H9 (cell line): Measurements from ENCODE around the gene DIRAS2. TPM values are rescaled to one million over a fixed set of nuclear protein-coding genes. Genes with fewer than 3 reads are reported as not detected.

ENCODE experiments used
- DNase-seq: peaks from one replicate; pipeline ENCODE4 v3.0.0-alpha.2; 2017
- H2AFZ ChIP-seq: one replicate; pipeline ENCODE4 v1.6.1; 2013; ENCODE audit warnings: mild to moderate bottlenecking, low read length, control low read depth, moderate library complexity
- H2AK5ac ChIP-seq: 2 replicates; pipeline ENCODE4 v1.6.1; 2013; ENCODE audit warnings: low read length, control low read depth, mixed read lengths; ENCODE audit not compliant: insufficient read length
- H2BK120ac ChIP-seq: one replicate; pipeline ENCODE4 v1.6.1; 2013; ENCODE audit warnings: low read depth, mild to moderate bottlenecking, low read length, control low read depth, inconsistent platforms; ENCODE audit not compliant: poor library complexity, severe bottlenecking
- H2BK12ac ChIP-seq: 2 replicates; pipeline ENCODE4 v1.6.1; 2013; ENCODE audit warnings: low read length, control low read depth, mixed read lengths, low read depth; ENCODE audit not compliant: insufficient read length
- H2BK15ac ChIP-seq: 2 replicates; pipeline ENCODE4 v1.6.1; 2013; ENCODE audit warnings: low read depth, low read length, control low read depth
- H2BK20ac ChIP-seq: one replicate; pipeline ENCODE4 v1.6.1; 2013; ENCODE audit warnings: low read depth, mild to moderate bottlenecking, low read length, control low read depth, inconsistent platforms; ENCODE audit not compliant: poor library complexity, severe bottlenecking
- H2BK5ac ChIP-seq: 2 replicates; pipeline ENCODE4 v1.6.1; 2013; ENCODE audit warnings: low read length, control low read depth, mixed read lengths; ENCODE audit not compliant: insufficient read length
- H3K14ac ChIP-seq: 2 replicates; pipeline ENCODE4 v1.6.1; 2013; ENCODE audit warnings: low read length, control low read depth; ENCODE audit not compliant: insufficient read depth
- H3K18ac ChIP-seq: 2 replicates; pipeline ENCODE4 v1.6.1; 2013; ENCODE audit warnings: low read depth, mild to moderate bottlenecking, mixed read lengths, low read length, control low read depth; ENCODE audit not compliant: insufficient read length
- H3K23ac ChIP-seq: 2 replicates; pipeline ENCODE4 v1.6.1; 2013; ENCODE audit warnings: low read length, control low read depth, mixed read lengths, low read depth; ENCODE audit not compliant: insufficient read length
- H3K23me2 ChIP-seq: 2 replicates; pipeline ENCODE4 v1.6.1; 2013; ENCODE audit warnings: low read depth, mild to moderate bottlenecking, mixed read lengths, low read length, control low read depth; ENCODE audit not compliant: insufficient read length, poor library complexity, severe bottlenecking
- H3K27ac ChIP-seq: 2 replicates; pipeline ENCODE4 v1.5.1; 2013; ENCODE audit warnings: low read length, control low read depth, mixed read lengths, low read depth; ENCODE audit not compliant: insufficient read length
- H3K27me3 ChIP-seq: 2 replicates; pipeline ENCODE4 v1.6.1; 2013; ENCODE audit warnings: low read length, control low read depth, inconsistent platforms; ENCODE audit not compliant: insufficient read depth
- H3K4ac ChIP-seq: 2 replicates; pipeline ENCODE4 v1.6.1; 2013; ENCODE audit warnings: low read depth, mild to moderate bottlenecking, control low read depth, inconsistent platforms, low read length, moderate library complexity
- H3K4me1 ChIP-seq: 2 replicates; pipeline ENCODE4 v1.6.1; 2013; ENCODE audit warnings: low read length, control low read depth, inconsistent platforms; ENCODE audit not compliant: insufficient read depth
- H3K4me2 ChIP-seq: 2 replicates; pipeline ENCODE4 v1.6.1; 2013; ENCODE audit warnings: low read length, control low read depth, mixed read lengths; ENCODE audit not compliant: insufficient read length, insufficient read depth
- H3K56ac ChIP-seq: 2 replicates; pipeline ENCODE4 v1.6.1; 2013; ENCODE audit warnings: low read depth, mild to moderate bottlenecking, mixed read lengths, low read length, control low read depth; ENCODE audit not compliant: insufficient read length
- H3K79me1 ChIP-seq: 2 replicates; pipeline ENCODE4 v1.6.1; 2013; ENCODE audit warnings: low read depth, mild to moderate bottlenecking, moderate library complexity, low read length, control low read depth, inconsistent platforms; ENCODE audit not compliant: insufficient read depth, poor library complexity, severe bottlenecking
- H3K79me2 ChIP-seq: 2 replicates; pipeline ENCODE4 v1.6.1; 2013; ENCODE audit warnings: low read length, control low read depth, inconsistent platforms; ENCODE audit not compliant: insufficient read depth
- H3K9ac ChIP-seq: 2 replicates; pipeline ENCODE4 v1.6.1; 2013; ENCODE audit warnings: low read length, control low read depth, mixed read lengths; ENCODE audit not compliant: insufficient read length; ENCODE audit errors: extremely low read depth
- H3K9me3 ChIP-seq: one replicate; pipeline ENCODE4 v1.6.1; 2013; ENCODE audit warnings: low read depth, low read length, inconsistent platforms; ENCODE audit not compliant: control insufficient read depth
- H3T11ph ChIP-seq: one replicate; pipeline ENCODE4 v1.6.1; 2013; ENCODE audit warnings: mild to moderate bottlenecking, low read length, control low read depth, inconsistent platforms
- H4K20me1 ChIP-seq: one replicate; pipeline ENCODE4 v1.6.1; 2013; ENCODE audit not compliant: control insufficient read depth, insufficient read length, insufficient read depth
- H4K5ac ChIP-seq: 2 replicates; pipeline ENCODE4 v1.6.1; 2013; ENCODE audit warnings: low read depth, mild to moderate bottlenecking, mixed read lengths, low read length, control low read depth; ENCODE audit not compliant: insufficient read length
- H4K8ac ChIP-seq: replicated peaks from 2 replicates; pipeline ENCODE4 v1.6.1; 2013; ENCODE audit warnings: low read length, control low read depth, mixed read lengths, low read depth; ENCODE audit not compliant: insufficient read length
- H4K91ac ChIP-seq: 2 replicates; pipeline ENCODE4 v1.6.1; 2013; ENCODE audit warnings: low read depth, mild to moderate bottlenecking, moderate library complexity, mixed read lengths, low read length, control low read depth; ENCODE audit not compliant: insufficient read length
- H3K27ac Mint-ChIP-seq, 3 experiments: 2 replicates in 2 of 3; 3 replicates in 1 of 3; pipeline ENCODE4 v1.8.0; 2020 to 2021; ENCODE audit warnings: mixed read lengths in 3 of 3, mild to moderate bottlenecking in 1 of 3, moderate library complexity in 1 of 3
- H3K27me3 Mint-ChIP-seq: 2 replicates; pipeline ENCODE4 v1.8.0; 2021; ENCODE audit warnings: low read depth, mild to moderate bottlenecking, moderate library complexity, mixed read lengths
- H3K36me3 Mint-ChIP-seq, 3 experiments: 2 replicates in 2 of 3; 3 replicates in 1 of 3; pipeline ENCODE4 v1.8.0; 2020 to 2021; ENCODE audit warnings: low read depth in 3 of 3, mixed read lengths in 3 of 3; ENCODE audit not compliant: insufficient read depth in 1 of 3
- H3K4me1 Mint-ChIP-seq, 2 experiments: 2 replicates each; pipeline ENCODE4 v1.8.0; 2020; ENCODE audit warnings: mixed read lengths in 2 of 2
- H3K4me3 Mint-ChIP-seq, 2 experiments: 2 replicates in 1 of 2; 3 replicates in 1 of 2; pipeline ENCODE4 v1.8.0; 2020 to 2021; ENCODE audit warnings: mild to moderate bottlenecking in 2 of 2, mixed read lengths in 2 of 2, moderate library complexity in 1 of 2
- H3K9me3 Mint-ChIP-seq, 2 experiments: 2 replicates in 1 of 2; 3 replicates in 1 of 2; pipeline ENCODE4 v1.8.0; 2020; ENCODE audit warnings: mild to moderate bottlenecking in 2 of 2, mixed read lengths in 2 of 2, moderate library complexity in 1 of 2
- WGBS: extraction: QIAGEN DNeasy Blood & Tissue Kit; methylation state at CpG from one replicate; pipeline ENCODE4 v1.1.7; 2013; ENCODE audit warnings: missing lambda C conversion rate, low lambda C conversion rate, mixed read lengths; ENCODE audit not compliant: insufficient read length; ENCODE audit errors: extremely low coverage; 5-methylcytosine and 5-hydroxymethylcytosine counted together
- total RNA-seq: library from RNA; stranded (reverse); gene quantifications from 2 replicates; pipeline ENCODE4 v1.2.1, GENCODE V29; 2021
- TF ChIP-seq, protein P1 (sequence below): fragments of 200-600 bp; sonication (generic); conservative IDR thresholded peaks from 3 replicates; pipeline ENCODE4 v1.8.0; 2021; ENCODE audit warnings: antibody characterized with exemption, mild to moderate bottlenecking

DIRAS2 gene
- total RNA-seq, 1 experiment from 2014 or later = not detected

DNA sequence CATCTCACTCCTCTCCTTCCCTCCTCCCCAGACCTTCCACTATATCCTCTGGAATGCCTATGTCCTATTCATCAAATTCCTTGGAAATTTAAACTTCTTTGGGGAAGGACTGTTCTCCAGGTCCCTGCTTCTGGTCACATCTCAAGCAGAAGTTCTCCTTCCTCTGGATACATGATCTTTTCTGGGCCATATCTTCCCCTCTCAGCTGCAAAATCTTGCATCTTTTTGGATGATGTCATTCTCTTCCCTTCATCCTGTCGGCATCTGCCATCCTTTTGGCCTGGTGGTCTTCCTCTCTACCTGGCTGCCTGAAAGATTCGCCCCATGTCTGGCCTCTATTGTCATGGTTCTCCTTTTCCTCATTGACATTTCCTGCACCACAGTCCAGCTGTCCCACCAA, 5.2 kb upstream of the DIRAS2 start:
- H2BK20ac ChIP-seq = no peak overlapping the region
- no peak overlapping the region for H3K23ac ChIP-seq
- no peak overlapping the region for H3K56ac ChIP-seq
- H3K27ac ChIP-seq = no peak overlapping the region
- H3K4ac ChIP-seq = no peak overlapping the region
- H4K91ac ChIP-seq = no peak overlapping the region
- no peaks in the 10 kb centered on the region for H3K9me3 ChIP-seq
- H3K79me2 ChIP-seq = no peaks in the 10 kb centered on the region
- no peak overlapping the region for H2AFZ ChIP-seq
- Mint-ChIP-seq H3K4me3 (no peak overlapping the region), H3K36me3 (peaks cover 0 to 12% (median 6%) of the 10 kb centered on the region in 3 experiments; a peak in 5 of 7 replicates), H3K27me3 (peaks cover 34% of the 10 kb centered on the region), H3K27ac (no peak overlapping the region), H3K9me3 (peaks cover 13 to 14% of the 10 kb centered on the region in 2 experiments), H3K4me1 (peaks cover 0 to 3% of the 10 kb centered on the region in 2 experiments; a peak in 1 of 4 replicates)
- TF ChIP-seq, protein P1, sequence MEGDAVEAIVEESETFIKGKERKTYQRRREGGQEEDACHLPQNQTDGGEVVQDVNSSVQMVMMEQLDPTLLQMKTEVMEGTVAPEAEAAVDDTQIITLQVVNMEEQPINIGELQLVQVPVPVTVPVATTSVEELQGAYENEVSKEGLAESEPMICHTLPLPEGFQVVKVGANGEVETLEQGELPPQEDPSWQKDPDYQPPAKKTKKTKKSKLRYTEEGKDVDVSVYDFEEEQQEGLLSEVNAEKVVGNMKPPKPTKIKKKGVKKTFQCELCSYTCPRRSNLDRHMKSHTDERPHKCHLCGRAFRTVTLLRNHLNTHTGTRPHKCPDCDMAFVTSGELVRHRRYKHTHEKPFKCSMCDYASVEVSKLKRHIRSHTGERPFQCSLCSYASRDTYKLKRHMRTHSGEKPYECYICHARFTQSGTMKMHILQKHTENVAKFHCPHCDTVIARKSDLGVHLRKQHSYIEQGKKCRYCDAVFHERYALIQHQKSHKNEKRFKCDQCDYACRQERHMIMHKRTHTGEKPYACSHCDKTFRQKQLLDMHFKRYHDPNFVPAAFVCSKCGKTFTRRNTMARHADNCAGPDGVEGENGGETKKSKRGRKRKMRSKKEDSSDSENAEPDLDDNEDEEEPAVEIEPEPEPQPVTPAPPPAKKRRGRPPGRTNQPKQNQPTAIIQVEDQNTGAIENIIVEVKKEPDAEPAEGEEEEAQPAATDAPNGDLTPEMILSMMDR = no peak
- H3K9ac ChIP-seq = no peak overlapping the region
- no peak overlapping the region for H2AK5ac ChIP-seq
- DNase-seq = no peak
- H2BK15ac ChIP-seq = no peak overlapping the region
- no peak overlapping the region for H3K18ac ChIP-seq
- no peak overlapping the region for H3T11ph ChIP-seq
- H2BK120ac ChIP-seq = no peak overlapping the region
- H3K14ac ChIP-seq = no peak overlapping the region
- no peak overlapping the region for H3K4me2 ChIP-seq
- no peaks in the 10 kb centered on the region for H3K79me1 ChIP-seq
- H2BK12ac ChIP-seq = no peak overlapping the region
- no peak overlapping the region for H4K8ac ChIP-seq
- H4K20me1 ChIP-seq = no peaks in the 10 kb centered on the region
- H2BK5ac ChIP-seq = no peak overlapping the region
- no peaks in the 10 kb centered on the region for H3K27me3 ChIP-seq
- no CpG with 5 or more reads among the region's 2 CpGs for WGBS
- H3K23me2 ChIP-seq = peaks cover 2% of the 10 kb centered on the region
- H3K4me1 ChIP-seq = no peaks in the 10 kb centered on the region
- no peak overlapping the region for H4K5ac ChIP-seq
